ENCODE data around the gene TMEM62.
"Not testable (repeated sequence)": the region's sequence is repeated elsewhere in the genome, so short reads cannot be mapped to it uniquely, and the experiment has no call there.

Gene TMEM62

GRCh38 chr15:43210807-43211206, 77.4 kb downstream of the TMEM62 start:
- no peak for DNase-seq

DNA sequence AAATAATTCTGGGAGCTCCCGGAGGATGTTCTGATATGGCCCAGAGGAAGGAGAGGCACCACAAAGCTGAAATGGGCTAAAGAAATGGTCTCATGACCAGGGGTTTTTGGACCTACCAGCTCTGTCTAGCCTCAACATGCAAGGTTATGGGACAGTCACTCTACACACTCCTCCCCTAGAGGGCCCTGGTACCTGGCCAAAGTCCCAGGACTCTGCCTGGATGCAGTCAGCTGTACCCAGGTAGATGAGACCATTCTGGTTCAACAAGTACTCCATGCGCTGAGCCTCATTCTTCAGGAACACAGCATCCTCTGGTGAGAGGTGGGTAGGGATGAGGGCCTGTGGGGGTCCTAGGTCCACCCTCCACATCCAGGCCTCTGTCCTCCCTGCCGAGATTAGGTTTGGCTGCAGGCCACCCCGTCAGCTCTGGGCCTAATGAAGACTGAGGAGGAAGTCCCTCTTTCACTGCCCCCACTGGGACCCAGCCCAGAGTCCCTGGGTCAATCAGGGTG, 77.9 kb downstream of the TMEM62 start:
- no peak for DNase-seq

GRCh38 chr15:43212299-43212698, 78.9 kb downstream of the TMEM62 start:
- DNase-seq: no peak

GRCh38 chr15:43212951-43213350, 79.6 kb downstream of the TMEM62 start:
- DNase-seq: no peak

- DNase-seq: no peak
Observed at GRCh38 chr15:43213466-43213865, 80.1 kb downstream of the TMEM62 start.

DNA sequence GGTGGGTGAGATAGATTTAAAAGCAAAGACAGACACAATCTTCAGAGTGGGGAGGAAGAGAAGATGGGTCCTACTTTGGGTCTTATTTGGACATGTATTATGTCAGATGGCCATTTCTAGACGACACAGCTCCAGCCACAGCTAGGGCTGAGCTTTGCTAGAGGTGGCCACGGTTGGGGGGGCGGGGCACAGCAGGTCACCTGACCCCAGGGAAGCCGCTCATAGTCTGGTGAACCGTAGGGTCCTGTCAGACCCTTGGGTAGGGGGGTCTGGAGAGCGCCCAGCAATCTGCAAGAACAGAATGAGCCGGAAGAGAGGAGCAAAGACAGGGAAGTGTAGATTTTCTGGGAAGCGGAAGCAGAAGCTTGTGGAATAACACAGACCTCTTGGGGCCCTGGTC, 80.8 kb downstream of the TMEM62 start:
- no peak for DNase-seq

GRCh38 chr15:43214592-43215295, 81.4 kb downstream of the TMEM62 start:
- no peak for DNase-seq

GRCh38 chr15:43215961-43216360, 82.6 kb downstream of the TMEM62 start:
- no peak for DNase-seq

GRCh38 chr15:43218908-43219706, 85.7 kb downstream of the TMEM62 start:
- DNase-seq: no peak

DNA sequence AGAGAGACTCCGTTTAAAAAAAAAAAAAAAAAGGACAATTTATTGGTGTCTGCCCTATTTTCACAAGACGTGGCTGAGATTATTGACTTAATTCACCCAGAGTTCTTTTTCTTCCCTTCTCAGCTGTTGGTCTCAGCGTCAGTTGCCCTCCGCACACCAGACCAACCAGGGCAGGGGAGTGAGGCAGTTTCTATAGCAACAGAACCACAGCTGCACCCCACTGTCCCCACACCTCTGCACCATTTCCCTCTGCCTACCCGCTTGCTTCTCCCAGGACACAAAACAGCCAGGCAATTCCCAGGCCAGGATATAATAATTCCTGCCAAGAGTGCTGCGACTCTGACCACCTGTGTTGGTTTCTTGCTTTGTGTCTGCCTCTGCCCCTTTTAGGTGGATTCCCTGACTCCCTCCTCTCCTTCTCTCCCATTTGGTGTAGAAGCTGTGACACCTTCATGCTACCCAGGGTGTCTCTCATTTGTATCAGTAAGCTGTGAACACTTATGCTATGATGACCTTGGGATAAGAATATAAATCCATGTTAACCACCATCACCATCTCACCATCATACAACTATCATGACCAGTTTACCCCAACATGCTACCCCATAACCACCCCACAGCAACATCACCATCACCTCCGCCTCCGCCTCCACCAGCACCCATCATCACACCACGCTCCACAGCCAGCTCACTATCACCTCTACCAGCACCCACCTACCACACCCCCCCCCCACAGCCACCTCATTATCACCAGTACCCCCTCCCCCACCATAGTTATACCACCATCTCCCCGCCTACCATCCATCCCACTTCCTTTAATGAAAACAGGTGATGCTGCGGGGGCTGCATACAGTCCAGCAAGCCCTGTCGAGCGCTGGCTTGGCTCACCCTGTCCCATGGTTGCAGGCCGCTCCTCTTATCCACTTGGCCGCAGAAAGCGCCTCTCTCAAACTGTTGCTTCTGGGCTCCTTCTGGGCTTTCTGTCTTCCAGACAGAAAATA, 86.8 kb downstream of the TMEM62 start:
- no peak for DNase-seq

- DNase-seq: no peak
Observed at GRCh38 chr15:43220991-43221403, 87.6 kb downstream of the TMEM62 start, which contains the start of gene EPB42. Gene EPB42, minus strand, starts transcription at chr15:43221018. Its CDS starts 193 bp downstream, at chr15:43220825.

DNA sequence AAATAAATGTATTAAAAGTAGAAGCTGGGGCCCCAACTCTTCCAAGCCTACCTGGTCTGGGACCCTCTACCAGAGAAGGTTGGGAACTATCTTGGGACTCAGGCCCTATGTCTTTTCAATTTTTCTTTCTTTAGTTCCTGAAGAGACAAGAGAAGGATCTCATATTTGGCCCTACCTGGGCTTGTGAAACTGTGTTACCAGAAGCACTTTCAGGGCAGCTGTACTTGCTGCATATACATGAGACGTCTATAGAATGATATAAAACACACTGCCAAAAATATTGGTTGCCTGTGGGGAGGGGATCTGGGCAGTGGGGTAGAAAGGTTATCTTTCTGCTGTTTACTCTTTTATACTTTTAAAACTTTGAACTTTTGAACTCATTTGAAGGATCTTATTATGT, 88.0 kb downstream of the TMEM62 start:
- DNase-seq: no peak

DNA sequence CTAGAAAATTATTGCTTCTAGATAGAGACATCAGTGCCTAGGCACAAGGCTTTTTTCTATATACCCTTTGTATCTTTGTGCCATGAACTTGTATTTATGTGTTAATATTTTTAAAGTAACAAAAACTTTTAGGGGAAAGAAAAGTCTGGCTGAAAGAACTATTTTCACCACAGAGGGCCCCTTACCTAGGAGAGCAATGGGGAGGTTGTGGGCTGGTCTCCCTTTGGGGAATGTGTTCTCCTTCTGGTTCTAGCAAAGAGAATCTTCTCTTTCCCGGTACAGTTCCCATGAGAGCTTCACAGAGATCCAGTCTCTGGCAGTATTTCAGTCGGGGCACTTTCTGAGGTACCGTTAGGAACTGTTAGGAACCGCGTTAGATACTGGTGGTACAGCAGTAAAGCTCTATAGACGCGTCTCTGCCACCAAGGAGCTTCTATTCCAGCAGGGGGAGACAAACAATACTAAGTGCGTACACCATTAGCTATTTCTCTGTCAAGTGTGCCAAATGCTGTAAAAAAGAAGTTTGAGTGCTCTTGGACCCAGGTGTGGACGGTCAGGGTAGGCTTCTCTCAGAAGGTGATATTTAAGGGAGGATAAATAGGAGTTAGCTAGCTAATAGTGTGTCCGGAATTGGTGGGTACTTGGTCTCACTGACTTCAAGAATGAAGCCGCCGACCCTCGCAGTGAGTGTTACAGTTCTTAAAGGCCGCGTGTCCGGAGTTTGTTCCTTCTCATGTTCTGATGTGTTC, 92.0 kb downstream of the TMEM62 start:
- peak; percentile 31 for DNase-seq

GRCh38 chr15:43225950-43226255, 92.5 kb downstream of the TMEM62 start:
- DNase-seq: not testable (repeated sequence)

DNA sequence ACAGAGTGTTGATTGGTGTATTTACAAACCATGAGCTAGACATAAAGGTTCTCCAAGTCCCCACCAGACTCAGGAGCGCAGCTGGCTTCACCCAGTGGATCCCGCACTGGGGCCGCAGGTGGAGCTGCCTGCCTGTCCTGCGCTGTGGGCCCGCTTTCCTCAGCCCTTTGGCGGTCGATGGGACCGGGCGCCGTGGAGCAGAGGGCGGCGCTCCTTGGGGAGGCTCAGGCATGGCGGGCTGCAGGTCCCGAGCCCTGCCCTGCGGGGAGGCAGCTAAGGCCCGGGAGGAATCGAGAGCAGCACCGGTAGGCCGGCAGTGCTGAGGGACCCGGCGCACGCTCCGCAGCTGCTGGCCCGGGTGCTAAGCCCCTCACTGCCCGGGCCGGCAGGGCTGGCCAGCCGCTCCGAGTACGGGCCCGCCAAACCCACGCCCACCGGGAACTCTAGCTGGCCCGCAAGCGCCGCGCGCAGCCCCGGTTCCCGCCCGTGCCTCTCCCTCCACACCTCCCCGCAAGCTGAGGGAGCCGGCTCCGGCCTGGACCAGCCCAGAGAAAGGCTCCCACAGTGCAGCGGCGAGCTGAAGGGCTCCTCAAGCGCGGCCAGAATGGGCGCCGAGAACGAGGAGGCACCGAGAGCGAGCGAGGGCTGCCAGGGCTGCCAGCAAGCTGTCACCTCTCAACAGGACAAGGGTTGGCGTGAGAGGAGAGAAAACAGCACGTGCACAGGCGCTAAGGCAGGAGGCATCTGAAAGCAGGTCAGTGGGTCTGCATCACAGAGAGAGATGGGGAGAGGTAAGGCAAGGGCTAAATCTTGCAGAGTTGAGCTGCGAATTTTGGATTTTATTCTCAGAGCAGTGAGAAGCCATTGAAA, 93.3 kb downstream of the TMEM62 start:
- DNase-seq: no peak

DNA sequence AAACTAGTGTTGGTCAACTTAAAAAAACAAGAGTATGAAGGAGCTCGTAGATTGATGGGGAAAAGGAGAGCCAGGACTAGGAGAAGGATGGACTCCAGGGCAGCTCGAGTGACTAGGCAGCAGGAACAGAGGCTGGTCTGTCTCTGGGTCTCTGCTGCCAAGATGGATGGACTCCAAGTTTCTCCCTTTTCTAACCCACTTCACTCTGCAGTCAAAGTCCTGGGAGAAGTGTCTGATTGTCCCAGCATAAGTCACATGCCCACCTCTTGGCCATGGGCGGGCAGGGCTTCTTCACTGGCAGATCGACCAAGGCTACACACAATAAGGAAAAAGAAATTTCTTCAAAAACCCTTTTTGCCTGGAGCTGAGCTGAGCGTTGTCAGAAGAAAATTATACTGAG, 96.6 kb downstream of the TMEM62 start:
- no peak for DNase-seq

GRCh38 chr15:43230640-43231115, 97.3 kb downstream of the TMEM62 start:
- no peak for DNase-seq

GRCh38 chr15:43232289-43232874, 99.0 kb downstream of the TMEM62 start:
- no peak for DNase-seq

Measured in amniotic stem cell (primary cell).